Fibroblast of the aortic adventitia (primary cell): Measurements from ENCODE around the gene SMC1B. TPM values are rescaled to one million over a fixed set of nuclear protein-coding genes. Genes with fewer than 3 reads are reported as not detected.

Source experiments
- DNase-seq: peaks from one replicate; pipeline ENCODE4 v3.0.0-alpha.2; 2010; ENCODE audit warnings: low read depth
- H3K4me3 ChIP-seq: 2 replicates; pipeline ENCODE4 v1.5.1; 2011; ENCODE audit warnings: low read depth, mild to moderate bottlenecking, control low read depth, low read length, moderate library complexity
- CTCF ChIP-seq: IDR thresholded peaks from 2 replicates; pipeline ENCODE4 v1.5.1; 2011; ENCODE audit warnings: mild to moderate bottlenecking, low read length, control low read depth, inconsistent platforms; ENCODE audit not compliant: insufficient read depth
- total RNA-seq: library from RNA; depleted of rRNA; stranded (reverse); fragments of >200 nt; gene quantifications from 2 replicates; pipeline ENCODE4 v1.2.3, GENCODE V29; 2012; ENCODE audit warnings: low replicate concordance

SMC1B gene
- total RNA-seq, 1 donor, result 0.09 TPM

- H3K4me3 ChIP-seq, result no peak overlapping the region
- TF ChIP-seq CTCF, result no peak
- DNase-seq, result no peak
Measured at GRCh38 chr22:45306139-45306538, 107.3 kb downstream of the SMC1B start.

- no peak overlapping the region for H3K4me3 ChIP-seq
- TF ChIP-seq CTCF, result no peak
- DNase-seq, result no peak
Measured at GRCh38 chr22:45305456-45306075, 107.8 kb downstream of the SMC1B start.

- no peak for DNase-seq
- H3K4me3 ChIP-seq, result no peak overlapping the region
Measured at GRCh38 chr22:45304971-45305370, 108.4 kb downstream of the SMC1B start.

GRCh38 chr22:45303181-45303580 is 110.2 kb downstream of the SMC1B start:
- TF ChIP-seq CTCF, result no peak
- H3K4me3 ChIP-seq, result no peak overlapping the region
- no peak for DNase-seq

More at GRCh38 chr22:45304971-45305370, 108.4 kb downstream of the SMC1B start:
- TF ChIP-seq CTCF, result no peak

GRCh38 chr22:45302751-45303150 is 110.6 kb downstream of the SMC1B start:
- H3K4me3 ChIP-seq, result no peak overlapping the region
- DNase-seq, result no peak
- TF ChIP-seq CTCF, result no peak

GRCh38 chr22:45298934-45299505 is 114.4 kb downstream of the SMC1B start:
- no peak overlapping the region for H3K4me3 ChIP-seq
- TF ChIP-seq CTCF, result no peak
- no peak for DNase-seq

- no peak for DNase-seq
- no peak overlapping the region for H3K4me3 ChIP-seq
- TF ChIP-seq CTCF, result no peak
Measured at GRCh38 chr22:45296628-45297297, 116.6 kb downstream of the SMC1B start.
